ENCODE results near the gene COLGALT1.

The COLGALT1 gene

GRCh38 chr19:17624314-17624991 is 69.0 kb downstream of the COLGALT1 start:
- no peak overlapping the region for H3K4me3 ChIP-seq (ENCODE audit: low read depth, low read length)
- in situ Hi-C loops (cut with HindIII; ENCODE audit: low sequenced_read_pairs) = no loop called here
- DNase-seq (ENCODE audit: low read depth, low spot score) = no peak
- TF ChIP-seq CTCF (IDR thresholded peaks at IDR 0.05; ENCODE audit: low read depth, low read length) = no peak

DNA sequence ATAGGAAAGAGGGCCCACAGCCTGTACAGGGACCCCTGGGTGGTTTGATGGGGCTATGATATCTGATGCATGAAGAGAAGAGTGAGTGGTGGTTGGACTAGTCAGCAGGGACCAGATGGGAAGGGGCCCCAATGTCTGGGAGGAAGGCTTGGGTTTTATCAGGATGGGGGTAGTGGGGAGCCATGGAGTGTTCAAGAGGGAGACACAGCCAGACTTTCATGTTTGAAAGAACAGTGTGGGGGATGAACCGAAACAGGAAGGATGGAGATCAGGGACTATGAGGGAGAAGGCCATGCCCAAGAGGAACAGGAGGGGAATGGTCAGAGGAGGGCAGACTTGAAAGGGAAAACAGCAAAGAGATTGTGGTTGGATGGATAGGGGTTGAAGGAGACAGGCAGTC is 69.6 kb downstream of the COLGALT1 start:
- no peak for DNase-seq (ENCODE audit: low read depth, low spot score)
- no peak overlapping the region for H3K4me3 ChIP-seq (ENCODE audit: low read depth, low read length)
- no peak for TF ChIP-seq CTCF (IDR thresholded peaks at IDR 0.05; ENCODE audit: low read depth, low read length)
- in situ Hi-C loops (cut with HindIII; ENCODE audit: low sequenced_read_pairs) = no loop called here

DNA sequence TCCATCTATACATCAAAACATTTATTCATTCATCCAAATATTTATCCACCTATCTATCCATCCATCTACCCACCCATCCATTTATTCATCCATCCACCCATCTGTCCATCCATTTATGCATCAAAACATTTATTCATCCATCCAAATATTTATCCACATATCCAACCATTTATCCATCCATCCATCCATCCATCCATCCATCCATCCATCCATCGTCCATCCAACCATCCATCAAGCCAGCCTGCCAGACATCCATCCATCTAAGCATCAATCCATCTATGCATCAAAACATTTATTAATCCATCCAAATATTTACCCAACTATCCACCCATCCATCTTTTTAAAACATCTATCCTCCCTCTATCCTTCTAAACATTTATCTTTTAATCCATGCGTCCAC is 70.5 kb downstream of the COLGALT1 start:
- in situ Hi-C loops (cut with HindIII; ENCODE audit: low sequenced_read_pairs) = no loop called here
- DNase-seq (ENCODE audit: low read depth, low spot score) = no peak
- TF ChIP-seq CTCF (IDR thresholded peaks at IDR 0.05; ENCODE audit: low read depth, low read length) = no peak
- no peak overlapping the region for H3K4me3 ChIP-seq (ENCODE audit: low read depth, low read length)

- no peak for DNase-seq (ENCODE audit: low read depth, low spot score)
- in situ Hi-C loops (cut with HindIII; ENCODE audit: low sequenced_read_pairs) = no loop called here
- H3K4me3 ChIP-seq (ENCODE audit: low read depth, low read length) = no peak overlapping the region
- TF ChIP-seq CTCF (IDR thresholded peaks at IDR 0.05; ENCODE audit: low read depth, low read length) = no peak
Observed at GRCh38 chr19:17626456-17627015, 71.1 kb downstream of the COLGALT1 start.

DNA sequence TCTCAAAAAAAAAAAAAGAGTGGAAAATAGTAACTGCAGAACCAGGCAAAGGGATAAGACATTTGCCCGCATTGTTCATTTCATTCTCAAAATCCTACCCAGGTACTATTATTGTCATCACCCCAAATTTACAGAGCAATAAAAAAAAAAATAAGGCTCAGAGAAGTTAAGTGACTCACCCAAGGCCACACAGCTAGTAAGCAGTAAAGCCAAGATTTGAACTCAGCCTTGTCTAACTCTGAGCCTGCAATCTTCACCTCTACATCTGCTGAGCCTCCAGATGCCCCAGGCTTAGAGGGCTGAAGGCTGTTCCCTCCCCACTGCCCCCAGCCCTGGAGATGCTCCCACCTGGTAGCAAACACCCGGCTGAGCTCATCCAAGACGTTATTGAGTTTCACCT is 71.7 kb downstream of the COLGALT1 start:
- no peak for TF ChIP-seq CTCF (IDR thresholded peaks at IDR 0.05; ENCODE audit: low read depth, low read length)
- no peak overlapping the region for H3K4me3 ChIP-seq (ENCODE audit: low read depth, low read length)
- in situ Hi-C loops (cut with HindIII; ENCODE audit: low sequenced_read_pairs) = no loop called here
- DNase-seq (ENCODE audit: low read depth, low spot score) = no peak

DNA sequence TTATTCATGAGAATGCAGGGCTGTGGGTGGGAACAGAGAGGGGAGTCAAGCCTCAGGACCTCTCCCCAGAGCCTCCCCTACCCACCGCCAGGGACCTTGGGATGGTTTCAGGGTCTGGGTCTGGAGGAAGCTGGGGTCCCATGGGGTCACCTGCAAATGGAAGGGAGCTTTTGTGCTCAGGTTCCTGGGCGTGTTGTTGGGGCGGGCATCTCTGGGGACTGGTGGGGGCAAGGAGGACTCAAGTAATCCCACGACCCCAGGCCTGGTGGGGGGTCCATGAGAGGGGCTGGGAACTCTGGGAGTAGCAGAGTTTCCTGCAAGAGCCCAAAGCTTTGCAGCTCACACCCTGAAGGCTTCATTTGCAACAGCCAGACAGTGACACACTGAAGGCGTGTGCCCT is 72.5 kb downstream of the COLGALT1 start:
- DNase-seq (ENCODE audit: low read depth, low spot score) = no peak
- no peak for TF ChIP-seq CTCF (IDR thresholded peaks at IDR 0.05; ENCODE audit: low read depth, low read length)
- in situ Hi-C loops (cut with HindIII; ENCODE audit: low sequenced_read_pairs) = no loop called here
- no peak overlapping the region for H3K4me3 ChIP-seq (ENCODE audit: low read depth, low read length)
